KMS-11 (cell line): ENCODE measurements around the gene FLT3.

Experiments used
- H2AFZ ChIP-seq: fragments of 200-600 bp; sonication (generic); 2 replicates; pipeline ENCODE4 v1.6.1; 2016; ENCODE audit warnings: antibody characterized with exemption, mixed run types, low read depth
- H3K27ac ChIP-seq: fragments of 200-600 bp; sonication (generic); 2 replicates; pipeline ENCODE4 v1.6.1; 2016; ENCODE audit warnings: mild to moderate bottlenecking, mixed run types
- H3K27me3 ChIP-seq: fragments of 200-600 bp; sonication (generic); 2 replicates; pipeline ENCODE4 v1.6.1; 2017; ENCODE audit warnings: mild to moderate bottlenecking, low read depth, mixed run types, moderate library complexity; ENCODE audit not compliant: insufficient read depth
- H3K36me3 ChIP-seq: fragments of 200-600 bp; sonication (generic); 2 replicates; pipeline ENCODE4 v1.6.1; 2017; ENCODE audit warnings: mild to moderate bottlenecking, mixed run types; ENCODE audit not compliant: insufficient read depth
- H3K4me1 ChIP-seq: fragments of 200-600 bp; sonication (generic); 2 replicates; pipeline ENCODE4 v1.6.1; 2016; ENCODE audit warnings: mild to moderate bottlenecking, low read depth, mixed run types; ENCODE audit not compliant: poor library complexity, severe bottlenecking
- H3K4me2 ChIP-seq: fragments of 200-600 bp; sonication (generic); 2 replicates; pipeline ENCODE4 v1.7.0; 2016; ENCODE audit warnings: mild to moderate bottlenecking, mixed run types
- H3K4me3 ChIP-seq: fragments of 200-600 bp; sonication (generic); IDR thresholded peaks from 2 replicates; pipeline ENCODE4 v1.6.1; 2017; ENCODE audit warnings: low read depth, low read length, mixed read lengths; ENCODE audit not compliant: insufficient read depth
- H3K79me2 ChIP-seq: fragments of 200-600 bp; sonication (generic); 2 replicates; pipeline ENCODE4 v1.6.1; 2016; ENCODE audit warnings: low read depth, mixed run types; ENCODE audit not compliant: insufficient read depth
- H3K9ac ChIP-seq: fragments of 200-600 bp; sonication (generic); 2 replicates; pipeline ENCODE4 v1.6.1; 2016; ENCODE audit warnings: mild to moderate bottlenecking, mixed run types
- H4K20me1 ChIP-seq: fragments of 200-600 bp; sonication (generic); 2 replicates; pipeline ENCODE4 v1.6.1; 2016; ENCODE audit warnings: mild to moderate bottlenecking, mixed run types; ENCODE audit not compliant: insufficient read depth
- TF ChIP-seq, protein P1 (sequence below): fragments of 200-600 bp; sonication (generic); conservative IDR thresholded peaks from 2 replicates; pipeline ENCODE4 v1.6.1; 2017; ENCODE audit warnings: low read depth, mild to moderate bottlenecking, antibody characterized with exemption, low read length, moderate library complexity, mixed read lengths

FLT3 gene

DNA sequence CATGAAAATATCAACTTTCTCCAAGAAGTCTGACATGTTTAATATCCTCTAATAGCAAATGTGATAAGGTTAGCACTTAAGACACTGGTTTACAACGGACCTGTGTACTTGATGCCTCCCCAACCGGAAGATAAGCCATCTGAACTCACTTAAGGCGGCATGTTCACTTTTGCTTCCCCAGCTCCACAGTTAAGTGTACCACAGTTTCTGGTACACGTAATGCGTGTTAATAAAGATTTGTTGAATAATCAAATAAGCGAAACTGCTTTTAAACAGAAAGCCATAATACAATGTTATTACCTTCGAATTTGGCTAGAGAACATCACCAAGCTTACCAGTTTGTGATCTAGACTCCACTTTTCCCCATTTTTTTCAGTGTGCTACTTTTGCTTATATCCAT, 36.5 kb upstream of the FLT3 start:
- no peak overlapping the region for H3K4me3 ChIP-seq
- H2AFZ ChIP-seq: no peak overlapping the region
- H3K79me2 ChIP-seq: peaks cover 32% of the 10 kb centered on the region
- H3K9ac ChIP-seq: no peak overlapping the region
- peak overlapping the region; percentile 73 for H3K4me2 ChIP-seq
- TF ChIP-seq, protein P1, sequence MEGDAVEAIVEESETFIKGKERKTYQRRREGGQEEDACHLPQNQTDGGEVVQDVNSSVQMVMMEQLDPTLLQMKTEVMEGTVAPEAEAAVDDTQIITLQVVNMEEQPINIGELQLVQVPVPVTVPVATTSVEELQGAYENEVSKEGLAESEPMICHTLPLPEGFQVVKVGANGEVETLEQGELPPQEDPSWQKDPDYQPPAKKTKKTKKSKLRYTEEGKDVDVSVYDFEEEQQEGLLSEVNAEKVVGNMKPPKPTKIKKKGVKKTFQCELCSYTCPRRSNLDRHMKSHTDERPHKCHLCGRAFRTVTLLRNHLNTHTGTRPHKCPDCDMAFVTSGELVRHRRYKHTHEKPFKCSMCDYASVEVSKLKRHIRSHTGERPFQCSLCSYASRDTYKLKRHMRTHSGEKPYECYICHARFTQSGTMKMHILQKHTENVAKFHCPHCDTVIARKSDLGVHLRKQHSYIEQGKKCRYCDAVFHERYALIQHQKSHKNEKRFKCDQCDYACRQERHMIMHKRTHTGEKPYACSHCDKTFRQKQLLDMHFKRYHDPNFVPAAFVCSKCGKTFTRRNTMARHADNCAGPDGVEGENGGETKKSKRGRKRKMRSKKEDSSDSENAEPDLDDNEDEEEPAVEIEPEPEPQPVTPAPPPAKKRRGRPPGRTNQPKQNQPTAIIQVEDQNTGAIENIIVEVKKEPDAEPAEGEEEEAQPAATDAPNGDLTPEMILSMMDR: no peak
- H3K36me3 ChIP-seq: no peaks in the 10 kb centered on the region
- no peaks in the 10 kb centered on the region for H3K27me3 ChIP-seq
- no peak overlapping the region for H3K27ac ChIP-seq
- no peaks in the 10 kb centered on the region for H4K20me1 ChIP-seq
- peaks cover 6% of the 10 kb centered on the region for H3K4me1 ChIP-seq

DNA sequence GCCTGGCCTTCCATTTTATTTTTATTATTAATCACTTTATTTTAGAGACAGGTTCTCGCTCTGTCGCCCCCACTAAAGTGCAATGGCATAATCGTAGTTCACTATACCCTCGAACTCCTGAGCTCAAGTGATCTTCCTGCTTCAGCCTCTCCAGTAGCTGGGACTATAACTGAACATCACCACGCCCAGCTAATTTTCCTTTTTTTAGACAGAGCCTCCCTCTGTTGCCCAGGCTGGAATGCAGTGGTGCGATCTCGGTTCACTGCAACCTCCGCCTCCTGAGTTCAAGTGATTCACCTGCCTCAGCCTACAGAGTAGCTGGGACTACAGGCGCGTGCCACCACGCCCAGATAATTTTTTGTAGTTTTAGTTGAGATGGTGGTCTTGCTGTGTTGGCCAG, 31.3 kb upstream of the FLT3 start:
- H4K20me1 ChIP-seq: no peaks in the 10 kb centered on the region
- TF ChIP-seq, protein P1: no peak
- H3K4me1 ChIP-seq: no peaks in the 10 kb centered on the region
- no peaks in the 10 kb centered on the region for H3K79me2 ChIP-seq
- H2AFZ ChIP-seq: no peak overlapping the region
- H3K27ac ChIP-seq: no peak overlapping the region
- no peaks in the 10 kb centered on the region for H3K27me3 ChIP-seq
- H3K9ac ChIP-seq: no peak overlapping the region
- H3K36me3 ChIP-seq: no peaks in the 10 kb centered on the region
- H3K4me3 ChIP-seq: no peak overlapping the region
- no peak overlapping the region for H3K4me2 ChIP-seq

DNA sequence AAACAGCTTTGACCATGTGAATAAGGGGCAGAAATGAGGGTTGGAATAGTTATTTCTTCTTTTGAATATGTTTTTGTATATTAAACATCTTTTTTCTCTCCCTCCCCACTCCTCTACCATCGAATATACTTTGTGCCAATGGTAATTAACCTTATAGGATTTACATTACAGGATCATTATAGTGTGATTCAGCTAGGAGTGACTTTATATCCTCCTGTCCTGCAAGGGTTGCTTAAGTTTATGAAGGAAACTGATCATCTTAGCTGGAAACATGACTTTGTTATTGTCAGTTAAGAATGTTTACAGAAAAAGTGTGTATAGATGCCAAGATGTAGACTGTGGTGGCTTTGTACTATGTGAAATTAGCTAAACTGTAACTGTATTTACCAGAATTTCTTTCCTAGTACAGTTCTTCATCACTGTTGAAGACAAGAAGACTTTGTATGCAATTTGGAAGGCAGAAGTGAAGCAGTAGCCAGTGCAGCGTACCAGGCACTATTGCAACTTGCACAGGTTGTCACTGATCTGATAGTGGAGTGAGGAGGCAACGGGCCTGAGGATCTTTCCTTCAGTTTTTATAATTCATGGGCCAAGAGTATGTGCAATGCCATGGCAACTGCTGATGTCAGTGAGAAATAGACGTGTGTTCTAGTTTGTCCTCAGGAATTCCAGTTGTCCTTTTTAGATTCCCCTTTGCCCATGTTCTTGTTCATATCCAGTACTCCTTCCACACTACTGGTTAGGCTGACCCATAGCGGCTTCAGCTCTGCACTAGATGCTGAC, 29.7 kb upstream of the FLT3 start:
- Histone ChIP-seq H3K4me3 (no peak overlapping the region), H3K36me3 (no peaks in the 10 kb centered on the region), H3K27me3 (no peaks in the 10 kb centered on the region), H3K27ac (no peak overlapping the region), H3K4me2 (no peak overlapping the region), H3K79me2 (no peaks in the 10 kb centered on the region), H2AFZ (no peak overlapping the region), H3K9ac (no peak overlapping the region), H4K20me1 (no peaks in the 10 kb centered on the region), H3K4me1 (no peaks in the 10 kb centered on the region)
- TF ChIP-seq, protein P1: no peak

DNA sequence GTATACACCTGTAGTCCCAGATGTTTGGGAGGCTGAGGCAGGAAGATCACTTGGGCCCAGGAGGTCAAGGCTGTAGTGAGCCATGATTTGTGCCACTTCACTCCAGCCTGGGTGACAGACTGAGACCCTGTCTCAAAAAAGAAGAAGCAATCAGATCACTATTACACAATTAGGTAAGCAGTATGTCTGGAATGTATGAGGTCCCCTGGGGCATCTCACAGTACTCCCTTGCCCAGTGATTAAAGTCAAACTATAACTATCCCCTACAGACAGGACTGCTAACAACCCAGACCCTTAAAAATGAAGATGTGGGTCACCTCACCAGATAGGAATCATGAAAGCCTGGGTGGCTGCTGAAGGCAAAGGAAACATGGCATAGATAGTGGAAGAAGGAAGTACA, 28.6 kb upstream of the FLT3 start:
- no peak overlapping the region for H3K4me3 ChIP-seq
- no peak overlapping the region for H3K4me2 ChIP-seq
- TF ChIP-seq, protein P1: no peak

More for the DNA sequence above, 28.6 kb upstream of the FLT3 start:
- no peaks in the 10 kb centered on the region for H3K36me3 ChIP-seq
- H3K79me2 ChIP-seq: no peaks in the 10 kb centered on the region
- H3K9ac ChIP-seq: no peak overlapping the region
- no peak overlapping the region for H3K27ac ChIP-seq
- no peaks in the 10 kb centered on the region for H3K27me3 ChIP-seq
- H2AFZ ChIP-seq: no peak overlapping the region
- no peaks in the 10 kb centered on the region for H4K20me1 ChIP-seq
- no peaks in the 10 kb centered on the region for H3K4me1 ChIP-seq
